ENCODE measurements around the gene CHD3.

CHD3 gene

DNA sequence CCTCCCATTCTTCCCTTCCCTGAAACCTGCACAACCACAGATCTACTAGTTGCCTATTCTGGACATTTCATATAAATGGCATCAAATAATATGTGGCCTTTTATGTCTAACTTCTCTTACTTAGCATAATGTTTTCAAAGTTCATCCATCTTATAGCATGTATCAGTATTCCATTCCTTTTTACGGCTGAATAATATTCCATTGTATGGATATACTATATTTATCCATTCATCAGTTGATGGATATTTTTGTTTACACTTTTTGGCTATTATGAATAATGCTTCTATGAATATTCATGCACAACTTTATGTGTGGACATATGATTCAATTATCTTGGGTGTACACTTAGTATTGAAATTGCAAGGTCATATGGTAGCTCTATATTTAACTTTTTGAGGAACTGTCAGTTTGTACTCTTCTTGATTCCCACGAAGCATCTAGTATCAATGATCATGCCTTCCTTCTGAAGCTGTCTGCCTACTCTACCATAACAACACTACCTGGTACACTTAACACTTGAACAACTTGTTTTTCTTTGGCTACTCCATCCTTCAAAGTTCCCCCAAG lies 12.7 kb upstream of the CHD3 start:
- no peak for DNase-seq

GRCh38 chr17:7878234-7878633 lies 10.4 kb upstream of the CHD3 start:
- no peak for DNase-seq

GRCh38 chr17:7880076-7880868 lies 8.3 kb upstream of the CHD3 start:
- no peak for DNase-seq

- no peak for DNase-seq
Measured at GRCh38 chr17:7881276-7882054, 7.1 kb upstream of the CHD3 start.

- no peak for DNase-seq
Measured at GRCh38 chr17:7882068-7882467, 6.5 kb upstream of the CHD3 start.

DNA sequence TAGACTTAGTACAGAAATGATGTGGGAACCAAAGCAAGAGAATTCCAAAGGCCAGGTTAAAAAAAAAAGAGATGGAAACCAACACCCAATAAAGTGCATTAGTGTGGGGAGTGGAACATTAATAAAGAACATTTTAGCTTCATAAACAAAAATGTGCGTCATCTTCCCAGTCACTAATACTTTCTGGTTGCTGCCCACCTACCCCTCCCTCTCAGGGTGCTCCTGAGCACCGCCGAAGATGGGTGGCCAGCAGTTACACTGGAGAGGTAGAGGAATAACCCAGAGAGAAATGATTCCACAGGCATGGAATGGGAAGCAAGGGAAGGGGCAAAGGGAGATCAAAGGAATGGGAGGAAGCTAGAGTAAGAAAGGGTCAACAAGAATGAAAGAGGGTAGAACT lies 6.0 kb upstream of the CHD3 start:
- no peak for DNase-seq

GRCh38 chr17:7883781-7884386 lies 4.7 kb upstream of the CHD3 start:
- DNase-seq, result peak; percentile 42

DNA sequence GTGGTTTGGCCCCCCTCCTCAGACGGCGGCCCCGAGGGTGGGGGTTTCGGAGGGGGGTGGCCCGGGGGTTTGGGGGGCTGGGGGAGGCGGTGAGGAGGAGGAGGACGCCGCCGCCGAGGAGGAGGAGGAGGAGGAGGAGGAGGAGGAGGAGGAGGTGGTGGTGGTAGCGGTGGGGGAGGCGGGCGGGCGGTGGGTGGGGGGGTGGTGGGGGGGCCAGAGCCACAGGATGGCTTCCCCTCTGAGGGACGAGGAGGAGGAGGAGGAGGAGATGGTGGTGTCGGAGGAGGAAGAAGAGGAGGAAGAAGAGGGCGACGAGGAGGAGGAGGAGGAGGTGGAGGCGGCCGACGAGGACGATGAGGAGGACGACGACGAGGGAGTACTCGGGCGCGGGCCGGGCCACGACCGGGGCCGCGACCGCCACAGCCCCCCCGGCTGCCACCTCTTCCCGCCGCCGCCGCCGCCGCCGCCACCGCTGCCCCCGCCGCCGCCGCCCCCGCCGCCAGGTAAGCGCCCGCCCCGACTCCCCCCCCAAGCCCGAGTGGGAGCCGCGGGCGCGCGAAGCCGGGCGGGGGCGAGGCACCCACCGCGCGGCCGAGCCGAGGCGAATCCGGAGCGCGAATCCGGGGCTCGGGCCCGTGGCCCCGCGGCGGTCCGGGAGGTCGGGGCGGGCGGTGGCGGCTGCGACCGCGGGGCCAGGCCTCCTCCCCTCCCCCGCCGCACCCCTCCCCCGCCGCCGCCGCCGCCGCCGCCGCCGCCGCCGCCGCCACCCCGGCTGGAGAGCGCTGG lies 3.8 kb upstream of the CHD3 start:
- peak; percentile 27 for DNase-seq

DNA sequence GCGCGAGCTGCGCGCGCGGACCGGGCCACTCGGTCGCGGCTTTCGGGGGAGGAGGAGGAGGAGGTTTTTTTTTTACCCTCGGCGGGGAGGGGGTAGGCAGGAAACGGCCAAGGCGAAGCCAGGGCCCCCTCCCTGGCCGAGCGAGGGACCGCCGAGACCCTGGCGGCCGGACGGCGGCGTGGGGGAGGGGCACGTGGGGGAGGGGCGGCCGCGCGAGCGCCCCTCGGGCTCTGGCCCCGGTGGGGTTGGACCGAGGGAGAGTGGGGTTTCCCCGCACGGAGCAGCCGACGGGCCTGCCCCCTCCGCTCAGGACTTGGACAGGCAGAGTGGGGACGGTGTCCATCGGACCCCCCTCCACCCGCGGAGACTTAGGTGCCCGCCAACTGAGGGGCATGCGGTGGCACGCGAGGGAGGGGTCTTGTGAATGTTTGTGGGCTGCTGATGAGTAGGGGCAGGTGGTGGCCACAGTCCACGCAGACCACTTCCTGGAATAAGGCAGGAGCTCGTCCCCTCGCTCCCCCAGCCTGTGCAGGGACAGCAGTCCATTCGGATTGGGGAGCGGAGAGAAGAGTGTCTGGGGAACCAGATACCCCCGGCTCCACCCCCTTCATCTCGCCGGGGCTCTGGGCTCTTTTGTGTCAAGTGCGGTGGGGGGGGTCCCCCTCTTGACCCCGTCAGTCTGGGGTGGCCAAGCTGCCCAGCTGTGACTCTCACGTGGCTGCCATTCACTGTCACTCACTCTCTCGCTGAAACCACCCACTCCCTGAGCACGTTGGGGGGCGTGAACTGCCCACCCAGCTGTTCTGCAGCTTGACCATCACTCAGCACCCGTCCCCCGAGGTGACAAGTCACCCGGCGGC lies 3.0 kb upstream of the CHD3 start:
- DNase-seq, result peak; percentile 35

DNA sequence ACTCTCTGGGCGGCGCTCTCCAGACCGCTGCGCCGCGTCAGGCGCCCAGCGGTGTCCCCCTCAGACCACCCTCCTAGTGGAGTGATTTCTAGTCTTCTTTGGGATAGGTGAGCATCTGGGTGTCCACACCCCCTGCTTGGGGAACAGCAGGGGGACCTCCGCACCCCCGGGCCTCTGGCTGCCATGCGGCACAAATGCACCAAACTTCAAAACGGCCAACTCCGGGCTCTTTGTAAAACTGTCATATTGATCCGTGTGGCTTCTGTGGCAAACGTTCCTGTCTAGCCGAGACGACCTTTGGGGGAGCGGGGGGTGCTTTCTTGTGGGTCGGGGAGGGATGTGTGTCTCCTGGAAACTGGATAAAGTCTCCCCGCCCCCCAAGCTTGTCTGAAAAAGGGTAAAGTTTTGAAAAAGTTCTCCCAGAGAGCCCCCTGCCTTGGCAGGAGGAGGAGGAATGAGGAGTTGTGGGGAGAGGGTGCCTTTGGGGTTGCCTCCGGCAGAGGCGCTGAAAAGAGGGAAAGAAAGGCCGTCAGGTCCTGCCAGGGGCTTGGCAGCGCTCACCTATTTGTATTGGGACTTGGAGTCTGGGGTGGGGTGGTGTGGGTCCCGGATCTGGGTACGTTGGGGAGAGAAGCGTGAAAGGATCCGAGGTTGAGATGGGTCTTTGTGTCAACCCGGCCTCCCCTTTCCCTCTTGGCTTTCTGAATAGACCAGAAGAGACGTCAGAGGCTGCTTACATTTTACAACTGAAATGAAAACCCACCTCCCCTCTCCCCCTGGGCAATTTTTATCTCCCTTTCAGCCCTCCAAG lies 2.2 kb upstream of the CHD3 start:
- peak; percentile 61 for DNase-seq

DNA sequence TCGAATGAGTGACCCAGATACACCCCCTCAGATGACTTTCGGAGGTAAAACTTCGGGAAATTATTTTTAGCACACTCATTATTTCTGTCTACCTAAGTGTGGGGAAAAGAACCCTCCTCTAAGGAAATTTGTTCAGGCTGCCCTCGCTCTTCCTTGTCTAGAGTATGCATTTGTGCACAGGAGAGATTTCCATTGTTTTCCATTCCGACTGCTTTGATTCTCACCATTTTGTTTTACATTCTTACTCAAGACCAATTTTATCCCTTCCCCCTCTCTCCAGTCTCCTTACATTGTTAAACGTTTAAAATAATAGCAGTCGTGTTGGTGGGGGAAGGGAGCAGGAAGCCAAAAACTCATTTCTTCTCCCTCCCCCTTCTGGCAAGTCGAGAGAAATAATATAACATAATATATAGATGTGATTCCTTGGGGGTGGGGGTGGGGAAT lies 1.5 kb upstream of the CHD3 start:
- DNase-seq, result no peak

- DNase-seq, result peak; percentile 92
Measured at GRCh38 chr17:7887482-7888183, 956 bp upstream of the CHD3 start.

GRCh38 chr17:7889166-7889955 lies 772 bp downstream of the CHD3 start:
- DNase-seq, result peak; percentile 35

GRCh38 chr17:7893187-7893880 lies 4.7 kb downstream of the CHD3 start:
- DNase-seq, result no peak

- DNase-seq, result no peak
Measured at GRCh38 chr17:7894226-7894625, 5.6 kb downstream of the CHD3 start.

- DNase-seq, result no peak
Measured at GRCh38 chr17:7894866-7895265, 6.3 kb downstream of the CHD3 start.

DNA sequence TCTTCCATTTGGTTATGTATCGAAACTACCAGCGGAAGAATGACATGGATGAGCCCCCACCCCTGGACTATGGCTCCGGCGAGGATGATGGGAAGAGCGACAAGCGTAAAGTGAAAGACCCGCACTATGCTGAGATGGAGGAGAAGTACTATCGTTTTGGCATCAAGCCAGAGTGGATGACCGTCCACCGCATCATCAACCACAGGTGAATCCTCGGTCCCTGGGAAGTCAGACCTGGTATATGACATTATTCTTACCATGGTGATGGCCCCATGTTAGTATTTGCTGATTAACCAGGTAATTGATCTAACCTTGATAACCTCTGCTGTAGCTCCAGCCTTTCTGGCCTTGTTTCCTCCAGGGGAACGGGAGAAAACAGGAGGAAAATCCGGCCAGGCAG lies 8.5 kb downstream of the CHD3 start:
- no peak for DNase-seq

GRCh38 chr17:7897773-7898172 lies 9.2 kb downstream of the CHD3 start:
- peak; percentile 25 for DNase-seq

Data from stimulated activated CD4-positive, alpha-beta T cell treated with anti-CD3 and anti-CD28 coated beads, Interleukin-4, amount 100 ng/mL, for 24 hours (primary cell).